Stimulated activated effector memory CD8-positive, alpha-beta T cell treated with anti-CD3 and anti-CD28 coated beads, Interleukin-12 subunit alpha, Interleukin-12 subunit beta, amount 100 ng/mL, for 72 hours (primary cell): ENCODE results near the gene FGD6.
"Not testable (repeated sequence)": the region's sequence is repeated elsewhere in the genome, so short reads cannot be mapped to it uniquely, and the experiment has no call there.

ENCODE experiments used
- ATAC-seq: fragments of 150-1000 bp; cut with Tn5 transposase; 2 replicates; pipeline ENCODE4 v1.10.0; 2021
- DNase-seq, 2 donors: peaks; one replicate each; pipeline ENCODE4 v3.0.0; 2021 to 2022; ENCODE audit warnings: low spot score in 2 of 2
- H3K27ac Mint-ChIP-seq: one replicate; pipeline ENCODE4 v1.8.0; 2022; ENCODE audit warnings: mild to moderate bottlenecking, mixed read lengths
- H3K36me3 Mint-ChIP-seq: one replicate; pipeline ENCODE4 v1.8.0; 2022; ENCODE audit warnings: mild to moderate bottlenecking, mixed read lengths
- H3K4me1 Mint-ChIP-seq: one replicate; pipeline ENCODE4 v1.8.0; 2022; ENCODE audit warnings: mixed read lengths
- H3K4me3 Mint-ChIP-seq: one replicate; pipeline ENCODE4 v1.8.0; 2022; ENCODE audit warnings: mild to moderate bottlenecking, mixed read lengths
- H3K9me3 Mint-ChIP-seq: one replicate; pipeline ENCODE4 v1.8.0; 2022; ENCODE audit warnings: mixed read lengths

FGD6 gene

GRCh38 chr12:95115641-95116040 is 101.6 kb downstream of the FGD6 start:
- H3K4me1 Mint-ChIP-seq: peaks cover 12% of the 10 kb centered on the region
- H3K27ac Mint-ChIP-seq: no peak overlapping the region
- ATAC-seq (no peak), DNase-seq (no peak)
- no peak overlapping the region for H3K4me3 Mint-ChIP-seq
- H3K9me3 Mint-ChIP-seq: no peaks in the 10 kb centered on the region
- no peaks in the 10 kb centered on the region for H3K36me3 Mint-ChIP-seq

GRCh38 chr12:95114766-95115405 is 102.4 kb downstream of the FGD6 start:
- no peak overlapping the region for H3K4me3 Mint-ChIP-seq
- ATAC-seq (peak; percentile 78), DNase-seq (no peak)
- no peaks in the 10 kb centered on the region for H3K36me3 Mint-ChIP-seq
- H3K9me3 Mint-ChIP-seq: no peaks in the 10 kb centered on the region
- peaks cover 12% of the 10 kb centered on the region for H3K4me1 Mint-ChIP-seq
- no peak overlapping the region for H3K27ac Mint-ChIP-seq

GRCh38 chr12:95107362-95107761 is 109.9 kb downstream of the FGD6 start:
- H3K36me3 Mint-ChIP-seq: no peaks in the 10 kb centered on the region
- H3K4me1 Mint-ChIP-seq: peaks cover 13% of the 10 kb centered on the region
- H3K27ac Mint-ChIP-seq: no peak overlapping the region
- no peak for ATAC-seq
- DNase-seq: no peak
- no peak overlapping the region for H3K4me3 Mint-ChIP-seq
- no peaks in the 10 kb centered on the region for H3K9me3 Mint-ChIP-seq

GRCh38 chr12:95105540-95105939 is 111.7 kb downstream of the FGD6 start:
- Mint-ChIP-seq H3K36me3 (no peaks in the 10 kb centered on the region), H3K27ac (no peak overlapping the region), H3K4me1 (peaks cover 13% of the 10 kb centered on the region), H3K4me3 (no peak overlapping the region), H3K9me3 (no peaks in the 10 kb centered on the region)
- DNase-seq (no peak), ATAC-seq (no peak)

- peaks cover 13% of the 10 kb centered on the region for H3K4me1 Mint-ChIP-seq
- no peaks in the 10 kb centered on the region for H3K9me3 Mint-ChIP-seq
- H3K27ac Mint-ChIP-seq: no peak overlapping the region
- H3K4me3 Mint-ChIP-seq: no peak overlapping the region
- DNase-seq: no peak
- H3K36me3 Mint-ChIP-seq: no peaks in the 10 kb centered on the region
- ATAC-seq: no peak
Observed at GRCh38 chr12:95104919-95105452, 112.3 kb downstream of the FGD6 start.

- DNase-seq (peak; percentile 8 to 63), ATAC-seq (peak; percentile 100)
- Mint-ChIP-seq H3K4me1 (peaks cover 13% of the 10 kb centered on the region), H3K9me3 (no peaks in the 10 kb centered on the region), H3K4me3 (peak overlapping the region; percentile 1), H3K27ac (peak overlapping the region; percentile 15), H3K36me3 (no peaks in the 10 kb centered on the region)
Observed at GRCh38 chr12:95102916-95103671, 114.2 kb downstream of the FGD6 start.

- not testable (repeated sequence) for H3K36me3 Mint-ChIP-seq, DNase-seq, ATAC-seq, H3K9me3 Mint-ChIP-seq, H3K27ac Mint-ChIP-seq
- peaks cover 13% of the 10 kb centered on the region for H3K4me1 Mint-ChIP-seq
- H3K4me3 Mint-ChIP-seq: peak overlapping the region; percentile 1
Observed at GRCh38 chr12:95101957-95102356, 115.3 kb downstream of the FGD6 start.

GRCh38 chr12:95100264-95101190 is 116.7 kb downstream of the FGD6 start:
- peaks cover 13% of the 10 kb centered on the region for H3K4me1 Mint-ChIP-seq
- no peaks in the 10 kb centered on the region for H3K36me3 Mint-ChIP-seq
- no peak for DNase-seq
- no peak overlapping the region for H3K4me3 Mint-ChIP-seq
- no peak for ATAC-seq
- H3K9me3 Mint-ChIP-seq: no peaks in the 10 kb centered on the region
- no peak overlapping the region for H3K27ac Mint-ChIP-seq

- peaks cover 7% of the 10 kb centered on the region for H3K4me1 Mint-ChIP-seq
- H3K36me3 Mint-ChIP-seq: no peaks in the 10 kb centered on the region
- no peak for ATAC-seq
- DNase-seq: no peak
- H3K9me3 Mint-ChIP-seq: no peaks in the 10 kb centered on the region
- no peak overlapping the region for H3K4me3 Mint-ChIP-seq
- H3K27ac Mint-ChIP-seq: no peak overlapping the region
Observed at GRCh38 chr12:95099270-95099790, 117.9 kb downstream of the FGD6 start.

GRCh38 chr12:95096852-95097251 is 120.4 kb downstream of the FGD6 start:
- Mint-ChIP-seq H3K4me1 (no peaks in the 10 kb centered on the region), H3K27ac (no peak overlapping the region), H3K9me3 (no peaks in the 10 kb centered on the region), H3K4me3 (no peak overlapping the region), H3K36me3 (no peaks in the 10 kb centered on the region)
- DNase-seq: no peak
- ATAC-seq: no peak

GRCh38 chr12:95096378-95096777 is 120.9 kb downstream of the FGD6 start:
- Mint-ChIP-seq H3K9me3 (no peaks in the 10 kb centered on the region), H3K36me3 (no peaks in the 10 kb centered on the region), H3K4me3 (no peak overlapping the region), H3K4me1 (no peaks in the 10 kb centered on the region), H3K27ac (no peak overlapping the region)
- DNase-seq (no peak), ATAC-seq (no peak)

- H3K27ac Mint-ChIP-seq, H3K9me3 Mint-ChIP-seq, H3K36me3 Mint-ChIP-seq, ATAC-seq, DNase-seq, H3K4me1 Mint-ChIP-seq, H3K4me3 Mint-ChIP-seq: not testable (repeated sequence)
Observed at GRCh38 chr12:95095866-95096265, 121.4 kb downstream of the FGD6 start.

- DNase-seq: no peak
- H3K36me3 Mint-ChIP-seq: no peaks in the 10 kb centered on the region
- H3K4me1 Mint-ChIP-seq: no peaks in the 10 kb centered on the region
- H3K4me3 Mint-ChIP-seq: no peak overlapping the region
- no peak overlapping the region for H3K27ac Mint-ChIP-seq
- ATAC-seq: no peak
- no peaks in the 10 kb centered on the region for H3K9me3 Mint-ChIP-seq
Observed at GRCh38 chr12:95089462-95089861, 127.8 kb downstream of the FGD6 start.

GRCh38 chr12:95088379-95088778 is 128.9 kb downstream of the FGD6 start:
- ATAC-seq: no peak
- Mint-ChIP-seq H3K27ac (no peak overlapping the region), H3K4me3 (no peak overlapping the region), H3K36me3 (no peaks in the 10 kb centered on the region), H3K9me3 (no peaks in the 10 kb centered on the region), H3K4me1 (no peaks in the 10 kb centered on the region)
- no peak for DNase-seq

- ATAC-seq (peak; percentile 47), DNase-seq (no peak)
- H3K4me3 Mint-ChIP-seq: no peak overlapping the region
- H3K27ac Mint-ChIP-seq: no peak overlapping the region
- H3K9me3 Mint-ChIP-seq: no peaks in the 10 kb centered on the region
- H3K36me3 Mint-ChIP-seq: no peaks in the 10 kb centered on the region
- H3K4me1 Mint-ChIP-seq: no peaks in the 10 kb centered on the region
Observed at GRCh38 chr12:95085612-95086011, 131.7 kb downstream of the FGD6 start.
